Measurements from ENCODE around the gene IL17RB. TPM values are rescaled to one million over a fixed set of nuclear protein-coding genes. Genes with fewer than 3 reads are reported as not detected.

Gene IL17RB
- total RNA-seq, 1 experiment from 2014 or later: 9.8 TPM

DNA sequence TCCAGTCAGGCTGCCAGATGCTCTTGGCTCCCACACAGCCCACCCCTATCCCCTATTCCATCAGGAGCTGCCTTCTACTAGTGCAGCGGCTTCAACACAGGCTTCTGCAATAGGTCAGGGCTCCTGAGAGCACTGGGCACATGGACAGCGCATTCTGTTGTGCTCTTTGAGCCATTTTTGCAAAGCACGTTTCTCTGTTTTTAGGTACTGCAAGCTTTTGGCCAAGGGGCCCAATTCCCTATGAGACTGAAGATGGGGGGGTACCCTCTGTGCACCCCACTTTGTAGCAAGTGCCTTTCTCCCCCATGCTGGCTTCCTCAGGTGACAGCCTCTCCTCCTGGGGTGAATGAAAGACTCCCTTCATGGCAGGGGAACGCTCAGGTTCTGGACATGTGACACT is 31.3 kb upstream of the IL17RB start:
- no peak for DNase-seq
- no peak overlapping the region for H2BK15ac ChIP-seq (ENCODE audit: low read depth, low read length)
- H3K4me1 ChIP-seq (ENCODE audit: insufficient read depth, low read length): no peaks in the 10 kb centered on the region
- H3K56ac ChIP-seq (ENCODE audit: insufficient read length, low read depth, low read length): no peak overlapping the region
- Mint-ChIP-seq H3K27me3 (ENCODE audit: low read depth) (no peaks in the 10 kb centered on the region; the same call in 1 of the 2 replicates), H3K4me3 (no peak overlapping the region), H3K27ac (no peak overlapping the region; a peak in 1 of 7 replicates), H3K36me3 (ENCODE audit: insufficient read depth in 1 of 3, low read depth in 3 of 3) (peaks cover 0 to 26% (median 17%) of the 10 kb centered on the region in 3 experiments; a peak in 6 of 7 replicates), H3K9me3 (no peaks in the 10 kb centered on the region), H3K4me1 (no peaks in the 10 kb centered on the region; a peak in 1 of 4 replicates)
- H3K9me3 ChIP-seq (ENCODE audit: control insufficient read depth, low read depth, low read length): no peaks in the 10 kb centered on the region
- no peak overlapping the region for H2BK12ac ChIP-seq (ENCODE audit: insufficient read length, low read depth, low read length)
- no peak overlapping the region for H3K4me2 ChIP-seq (ENCODE audit: insufficient read depth, insufficient read length, low read length)
- H2BK20ac ChIP-seq (ENCODE audit: low read depth, low read length, poor library complexity, severe bottlenecking): no peak overlapping the region
- no peak overlapping the region for H2BK120ac ChIP-seq (ENCODE audit: low read depth, low read length, poor library complexity, severe bottlenecking)
- H2BK5ac ChIP-seq (ENCODE audit: insufficient read length, low read length): no peak overlapping the region
- H2AK5ac ChIP-seq (ENCODE audit: insufficient read length, low read length): no peak overlapping the region
- H3K27ac ChIP-seq (ENCODE audit: insufficient read length, low read depth, low read length): no peak overlapping the region
- H4K20me1 ChIP-seq (ENCODE audit: control insufficient read depth, insufficient read depth, insufficient read length): no peaks in the 10 kb centered on the region
- H3K27me3 ChIP-seq (ENCODE audit: insufficient read depth, low read length): no peaks in the 10 kb centered on the region
- H3K23ac ChIP-seq (ENCODE audit: insufficient read length, low read depth, low read length): no peak overlapping the region
- H2AFZ ChIP-seq (ENCODE audit: low read length): no peak overlapping the region
- no peak overlapping the region for H3T11ph ChIP-seq (ENCODE audit: low read length)
- H4K91ac ChIP-seq (ENCODE audit: insufficient read length, low read depth, low read length): no peak overlapping the region
- H3K79me1 ChIP-seq (ENCODE audit: insufficient read depth, low read depth, low read length, poor library complexity, severe bottlenecking): no peaks in the 10 kb centered on the region
- WGBS (ENCODE audit: extremely low coverage, insufficient read length, low lambda C conversion rate): no CpG with 5 or more reads among the region's 4 CpGs
- H4K8ac ChIP-seq (replicated peaks; ENCODE audit: insufficient read length, low read depth, low read length): no peak overlapping the region
- no peak overlapping the region for H3K9ac ChIP-seq (ENCODE audit: extremely low read depth, insufficient read length, low read length)
- TF ChIP-seq CTCF (conservative IDR thresholded peaks at IDR 0.05): no peak
- H4K5ac ChIP-seq (ENCODE audit: insufficient read length, low read depth, low read length): no peak overlapping the region
- H3K14ac ChIP-seq (ENCODE audit: insufficient read depth, low read length): no peak overlapping the region; the same call in 1 of the 2 replicates
- H3K79me2 ChIP-seq (ENCODE audit: insufficient read depth, low read length): no peaks in the 10 kb centered on the region
- no peaks in the 10 kb centered on the region for H3K23me2 ChIP-seq (ENCODE audit: insufficient read length, low read depth, low read length, poor library complexity, severe bottlenecking)
- H3K18ac ChIP-seq (ENCODE audit: insufficient read length, low read depth, low read length): no peak overlapping the region
- H3K4ac ChIP-seq (ENCODE audit: low read depth, low read length): no peak overlapping the region

All from H9 (cell line).